ENCODE results near the gene SCUBE2. TPM values are rescaled to one million over a fixed set of nuclear protein-coding genes. Genes with fewer than 3 reads are reported as not detected.
A peak's percentile ranks its signal among the peaks of the same experiment; 100 is the strongest.
"Not testable (repeated sequence)": the region's sequence is repeated elsewhere in the genome, so short reads cannot be mapped to it uniquely, and the experiment has no call there.

The SCUBE2 gene
- total RNA-seq, 8 experiments from 2014 or later, result 0.94 to 25.4 (median 3.4) TPM

DNA sequence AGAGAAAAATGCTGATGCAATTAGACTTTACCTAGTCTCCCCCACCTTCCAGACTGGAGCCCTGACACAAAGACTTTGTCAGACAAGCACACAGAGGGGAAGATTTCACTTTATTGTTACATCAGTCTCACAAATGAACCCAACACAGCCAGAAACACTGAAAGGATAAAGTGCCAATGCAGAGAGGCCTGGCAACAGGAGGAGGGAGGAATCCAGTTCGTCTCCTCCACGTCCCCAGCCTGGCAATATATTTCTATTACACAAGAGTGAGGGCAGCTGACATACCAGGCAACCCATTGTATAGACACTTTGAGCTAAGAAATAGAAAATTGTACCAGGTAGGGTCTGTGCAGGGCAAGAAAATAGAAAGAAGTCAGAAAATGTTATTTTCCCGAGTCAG, 110.9 kb downstream of the SCUBE2 start:
- in situ Hi-C loops (cut with MboI; ENCODE audit: low pct_unique_long_range_greater_than_20kb in 2 of 9, low sequenced_read_pairs in 9 of 9, unreplicated experiment in 9 of 9), result no loop called here
- peak in 3 of 8 experiments; percentile 56 to 98 (median 59) for ATAC-seq (replicated peaks in 6 of 8)
- no peaks in the 10 kb centered on the region for H3K4me1 ChIP-seq (replicated peaks in 1 of 2)
- 27 to 83% (median 76%) methylated on average over 1 to 3 of the region's 3 CpGs; no CpG with 5 or more reads in 2 of the 10 experiments for WGBS, 10 experiments
- no peak overlapping the region for H3K27ac ChIP-seq
- H3K4me3 ChIP-seq, result no peak overlapping the region

DNA sequence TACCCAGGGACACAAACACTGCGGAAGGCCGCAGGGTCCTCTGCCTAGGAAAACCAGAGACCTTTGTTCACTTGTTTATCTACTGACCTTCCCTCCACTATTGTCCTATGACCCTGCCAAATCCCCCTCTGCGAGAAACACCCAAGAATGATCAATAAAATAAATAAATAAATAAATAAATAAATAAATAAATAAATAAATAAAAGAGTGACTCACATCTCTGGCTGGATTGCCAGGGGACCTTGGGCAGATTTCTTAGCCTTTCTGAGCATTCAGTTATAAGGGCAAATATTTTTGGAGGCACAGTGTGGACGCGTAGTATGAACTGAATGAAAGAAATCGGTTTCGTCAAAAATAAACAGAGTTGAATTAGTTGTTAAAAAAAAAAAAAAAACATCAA, 112.0 kb downstream of the SCUBE2 start:
- H3K4me1 ChIP-seq (replicated peaks in 1 of 2); in situ Hi-C loops (cut with MboI; ENCODE audit: low pct_unique_long_range_greater_than_20kb in 2 of 9, low sequenced_read_pairs in 9 of 9, unreplicated experiment in 9 of 9); H3K4me3 ChIP-seq; H3K27ac ChIP-seq: not testable (repeated sequence)
- 87 to 100% (median 100%) methylated on average over 2 to 4 of the region's 7 CpGs; no CpG with 5 or more reads in 3 of the 10 experiments for WGBS, 10 experiments
- peak in 1 of 8 experiments; percentile 47 for ATAC-seq (replicated peaks in 6 of 8)

DNA sequence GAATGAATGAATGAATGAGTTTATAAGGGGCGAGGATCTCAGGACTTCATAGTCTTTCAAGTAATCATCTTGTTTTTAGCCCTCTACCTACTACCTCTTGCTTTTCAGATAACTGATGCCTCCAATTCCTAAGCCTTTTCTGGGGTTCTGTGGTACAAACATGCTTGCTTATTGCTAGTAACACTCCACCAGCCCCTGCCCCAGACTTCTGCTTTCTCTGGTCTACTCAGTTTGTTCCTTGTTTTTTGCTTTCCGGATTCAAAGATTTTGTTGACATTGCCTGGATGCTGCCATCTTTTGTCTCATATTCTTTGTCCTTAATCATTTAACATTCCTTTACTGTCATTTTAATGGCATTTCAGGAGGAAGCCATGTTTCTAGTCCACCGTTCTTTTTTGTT, 118.3 kb downstream of the SCUBE2 start:
- H3K4me1 ChIP-seq (replicated peaks in 1 of 2), result no peaks in the 10 kb centered on the region
- no peak for ATAC-seq (replicated peaks in 6 of 8)
- no peak overlapping the region for H3K27ac ChIP-seq
- in situ Hi-C loops (cut with MboI; ENCODE audit: low pct_unique_long_range_greater_than_20kb in 2 of 9, low sequenced_read_pairs in 9 of 9, unreplicated experiment in 9 of 9), result no loop called here
- H3K4me3 ChIP-seq, result no peak overlapping the region
- WGBS, 10 experiments, result 60 to 100% (median 73%) methylated on average over 1 to 3 of the region's 3 CpGs; no CpG with 5 or more reads in 1 of the 10 experiments

GRCh38 chr11:8971924-8972316, 119.5 kb downstream of the SCUBE2 start:
- no peak overlapping the region for H3K27ac ChIP-seq
- ATAC-seq (replicated peaks in 6 of 8), result no peak
- no peak overlapping the region for H3K4me3 ChIP-seq
- in situ Hi-C loops (cut with MboI; ENCODE audit: low pct_unique_long_range_greater_than_20kb in 2 of 9, low sequenced_read_pairs in 9 of 9, unreplicated experiment in 9 of 9), result no loop called here
- 71 to 91% (median 82%) methylated on average over 1 of the region's 1 CpG; no CpG with 5 or more reads in 1 of the 10 experiments for WGBS, 10 experiments
- no peaks in the 10 kb centered on the region for H3K4me1 ChIP-seq (replicated peaks in 1 of 2)

DNA sequence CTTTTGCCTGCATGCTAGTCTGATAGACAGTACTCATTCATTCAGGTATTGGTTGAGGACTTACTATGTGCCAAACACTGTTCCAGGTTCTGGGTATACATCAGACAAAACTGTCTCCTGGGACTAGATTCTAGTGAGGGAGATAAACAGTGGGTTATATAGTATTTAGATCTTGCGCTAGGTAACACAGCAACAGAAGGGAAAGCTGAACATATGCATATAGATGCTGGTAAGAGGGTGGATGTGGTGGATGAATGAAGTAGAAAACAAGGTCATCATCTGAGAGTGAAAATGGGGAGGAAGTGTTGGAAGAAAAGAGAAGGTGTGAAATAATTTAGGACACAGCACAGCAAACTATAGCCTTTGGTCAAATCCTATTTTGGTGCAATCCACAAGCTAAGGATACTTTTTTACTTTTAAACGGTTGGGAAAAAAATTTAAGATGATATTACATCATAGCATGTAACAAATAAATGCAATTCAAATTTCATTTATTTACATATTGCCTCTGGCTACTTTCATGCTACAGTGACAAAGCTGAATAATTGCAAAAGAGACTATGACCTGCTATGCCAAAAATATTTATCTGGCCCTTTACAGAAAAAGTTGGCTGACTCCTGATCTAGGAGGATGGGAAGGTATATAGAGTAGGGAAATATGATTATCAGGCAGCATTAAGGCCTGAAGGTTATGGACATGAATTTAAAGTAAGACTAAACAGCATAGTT, 120.0 kb downstream of the SCUBE2 start:
- Histone ChIP-seq H3K4me3 (no peak overlapping the region), H3K4me1 (replicated peaks in 1 of 2) (no peaks in the 10 kb centered on the region), H3K27ac (no peak overlapping the region)
- ATAC-seq (replicated peaks in 6 of 8), result peak in 3 of 8 experiments; percentile 89 to 93 (median 91)
- WGBS, 10 experiments, result 0 to 92% (median 81%) methylated on average over 1 to 2 of the region's 2 CpGs
- in situ Hi-C loops (cut with MboI; ENCODE audit: low pct_unique_long_range_greater_than_20kb in 2 of 9, low sequenced_read_pairs in 9 of 9, unreplicated experiment in 9 of 9), result no loop called here

Other genes starting within 250 kb of the SCUBE2 start
- gene AKIP1, start 180.4 kb downstream of the SCUBE2 start, total RNA-seq, result 10 to 100 TPM; 22.3 to 45.6 (median 29.7) TPM
- gene C11orf16, start 158.7 kb downstream of the SCUBE2 start, total RNA-seq, result under 1 TPM in 6 of 8 experiments, not detected in 2; 0.11 to 0.84 (median 0.30) TPM
- gene ASCL3, start 148.6 kb downstream of the SCUBE2 start, total RNA-seq, result not detected
- gene TMEM9B, start 127.2 kb downstream of the SCUBE2 start, total RNA-seq, result 10 to 100 TPM; 26.9 to 82.3 (median 30.4) TPM
- 10 to 100 TPM in 2 of 8 experiments, 1 to 10 TPM in 6; 2.1 to 19.4 (median 8.2) TPM for gene NRIP3, start 87.6 kb downstream of the SCUBE2 start, total RNA-seq
- 100 to 1,000 TPM in 1 of 8 experiments, 10 to 100 TPM in 7; 52.7 to 107 (median 78.1) TPM for gene DENND5A, start 173.8 kb upstream of the SCUBE2 start, total RNA-seq
- gene TMEM41B, start 223.0 kb upstream of the SCUBE2 start, total RNA-seq, result 10 to 100 TPM; 27.7 to 41.6 (median 30.4) TPM

Measured in motor neuron (in vitro differentiated cells).